ENCODE data around the gene NAALADL1. TPM values are rescaled to one million over a fixed set of nuclear protein-coding genes. Genes with fewer than 3 reads are reported as not detected.

The NAALADL1 gene
- total and polyA plus RNA-seq, 2 of the 4 experiments (the other 2 are of a cell fraction) = 3.8 to 5.8 TPM

- no peak overlapping the region for H3K14ac ChIP-seq (replicated peaks; ENCODE audit: low read depth, low read length)
- no TSS peak for BruUV-seq (replicated peaks)
- 100% methylated on average over 1 of the region's 7 CpGs; no CpG with 5 or more reads in 1 of the 2 experiments for WGBS, 2 experiments (ENCODE audit: extremely low coverage in 2 of 2, insufficient read length in 1 of 2)
- H3K79me1 ChIP-seq (ENCODE audit: low read depth in 1 of 2, low read length in 2 of 2) = no peaks in the 10 kb centered on the region
- TF ChIP-seq RCOR1 (IDR thresholded peaks at IDR 0.05; ENCODE audit: insufficient replicate concordance, low read length) (no peak), RFX5 (IDR thresholded peaks at IDR 0.05; ENCODE audit: low read depth, low read length) (no peak), MXI1 (IDR thresholded peaks at IDR 0.05; ENCODE audit: borderline replicate concordance, low read depth, low read length) (no peak), FOS (IDR thresholded peaks at IDR 0.05; ENCODE audit: low read depth, low read length) (no peak), RAD21 (IDR thresholded peaks at IDR 0.05; ENCODE audit: low read length) (no peak), CEBPB (IDR thresholded peaks at IDR 0.05; ENCODE audit: low read depth, low read length) (no peak), BHLHE40 (IDR thresholded peaks at IDR 0.05; ENCODE audit: low read depth, low read length) (no peak), USF2 (IDR thresholded peaks at IDR 0.05; ENCODE audit: low read depth, low read length) (no peak), MAZ (IDR thresholded peaks at IDR 0.05; ENCODE audit: borderline replicate concordance, low read depth, low read length) (no peak), CHD1 (IDR thresholded peaks at IDR 0.05; ENCODE audit: low read depth, low read length) (no peak), POLR2A (IDR thresholded peaks at IDR 0.05; ENCODE audit: low read depth, low read length) (no peak)
- H2AK5ac ChIP-seq (ENCODE audit: low read depth, low read length) = no peak overlapping the region
- no peak overlapping the region for H2BK5ac ChIP-seq (ENCODE audit: low read depth, low read length, poor library complexity, severe bottlenecking)
- H2BK20ac ChIP-seq (ENCODE audit: low read depth, low read length) = no peak overlapping the region
- H3K36me3 ChIP-seq (ENCODE audit: control insufficient read depth, insufficient read depth, low read length) = no peaks in the 10 kb centered on the region
- H3K56ac ChIP-seq (ENCODE audit: extremely low read depth, insufficient read depth, low read length) = no peak overlapping the region
- no peak overlapping the region for H2BK120ac ChIP-seq (ENCODE audit: low read depth, low read length)
- peaks cover 24% of the 10 kb centered on the region; the same call in 1 of the 2 replicates for H3K27me3 ChIP-seq (ENCODE audit: control insufficient read depth, insufficient read depth, low read length)
- H3K9me1 ChIP-seq (ENCODE audit: insufficient read depth, low read length) = peaks cover 5% of the 10 kb centered on the region; the same call in 1 of the 2 replicates
- no peak overlapping the region for H3K18ac ChIP-seq (ENCODE audit: low read depth, low read length)
- H3K27ac ChIP-seq (ENCODE audit: insufficient read depth, low read length) = no peak overlapping the region
- H4K5ac ChIP-seq (ENCODE audit: low read depth, low read length) = no peak overlapping the region
- no peak overlapping the region for H2AFZ ChIP-seq (replicated peaks; ENCODE audit: low read length, poor library complexity)
- ChIA-PET CTCF (interaction anchor here (1.0 kb wide), 1 partner anchor 14 kb away, joined by 3 read pairs; no protein-coding TSS in a partner anchor), POLR2A (ENCODE audit: unreplicated experiment) (no interaction called here)
- no peak for ATAC-seq (ENCODE audit: low read depth)
- no peak overlapping the region for H3K23ac ChIP-seq (ENCODE audit: low read depth, low read length)
- no peak overlapping the region for H3K4ac ChIP-seq (ENCODE audit: low read depth, low read length)
- no peak overlapping the region for H3K4me3 ChIP-seq (ENCODE audit: insufficient read depth, low read depth, low read length)
- no peak overlapping the region for H3K4me2 ChIP-seq (ENCODE audit: low read depth, low read length)
- H2BK15ac ChIP-seq (ENCODE audit: low read depth, low read length) = no peak overlapping the region
- H3K4me1 ChIP-seq (ENCODE audit: control insufficient read depth, insufficient read depth, low read length) = no peaks in the 10 kb centered on the region
- no peak overlapping the region for H4K8ac ChIP-seq (ENCODE audit: low read depth in 2 of 2, low read length in 2 of 2)
- intact Hi-C loops (cut with micrococcal nuclease) (no loop called here), dilution Hi-C loops (cut with HindIII; ENCODE audit: low sequenced_read_pairs, unreplicated experiment) (no loop called here), in situ Hi-C loops (cut with MboI; ENCODE audit: low sequenced_read_pairs) (no loop called here)
- H4K91ac ChIP-seq (ENCODE audit: insufficient read depth, low read depth, low read length) = no peak overlapping the region
- H2AK9ac ChIP-seq (replicated peaks; ENCODE audit: low read depth, low read length, poor library complexity) = no peak overlapping the region
- no peaks in the 10 kb centered on the region for H4K20me1 ChIP-seq (ENCODE audit: insufficient read depth, low read length)
- no peak for DNase-seq
- H3K9me3 ChIP-seq (ENCODE audit: control insufficient read depth, insufficient read depth, low read length) = no peaks in the 10 kb centered on the region
- no peak overlapping the region for H3K9ac ChIP-seq (ENCODE audit: low read depth, low read length)
Measured at GRCh38 chr11:65057526-65057925, 827 bp downstream of the NAALADL1 start.
